ENCODE results near the gene ZFP69. TPM values are rescaled to one million over a fixed set of nuclear protein-coding genes. Genes with fewer than 3 reads are reported as not detected.

The ZFP69 gene
- total and polyA plus RNA-seq, 2 experiments from 2014 or later = 1.3 to 2.3 TPM

- Histone ChIP-seq H3K36me3 (replicated peaks; ENCODE audit: insufficient read depth, low read depth) (no peaks in the 10 kb centered on the region), H4K20me1 (ENCODE audit: insufficient read depth, poor library complexity, severe bottlenecking) (no peaks in the 10 kb centered on the region), H2AFZ (peak overlapping the region; percentile 98), H3K4me2 (peak overlapping the region; percentile 90), H3K27ac (peak overlapping the region; percentile 85), H3K27me3 (no peaks in the 10 kb centered on the region), H3K79me2 (peaks cover 4% of the 10 kb centered on the region), H3K9me2 (replicated peaks; ENCODE audit: insufficient read depth) (no peaks in the 10 kb centered on the region), H3K4me3 (peak overlapping the region; percentile 79), H3K9me3 (ENCODE audit: low read depth) (peaks cover 21% of the 10 kb centered on the region), H3K4me1 (ENCODE audit: insufficient read depth) (no peaks in the 10 kb centered on the region)
- DNase-seq (ENCODE audit: low spot score) = no peak
- 76% methylated on average over 1 of the region's 1 CpG for WGBS (ENCODE audit: low lambda C conversion rate, missing lambda C conversion rate)
- TF ChIP-seq EZH2 (IDR thresholded peaks at IDR 0.05; ENCODE audit: borderline replicate concordance) (no peak), EZH2phosphoT487 (IDR thresholded peaks at IDR 0.05; ENCODE audit: low read depth, severe bottlenecking, unreplicated experiment) (no peak), CTCF (IDR thresholded peaks at IDR 0.05; ENCODE audit: poor library complexity) (no peak)
These were observed 25.9 kb upstream of the ZFP69 start for GRCh38 chr1:40451238-40451585.

- H4K20me1 ChIP-seq (ENCODE audit: insufficient read depth, poor library complexity, severe bottlenecking) = no peaks in the 10 kb centered on the region
- H3K79me2 ChIP-seq = peaks cover 4% of the 10 kb centered on the region
- H3K27ac ChIP-seq = no peak overlapping the region
- H3K9me3 ChIP-seq (ENCODE audit: low read depth) = peaks cover 51% of the 10 kb centered on the region
- no peak for TF ChIP-seq EZH2 (IDR thresholded peaks at IDR 0.05; ENCODE audit: borderline replicate concordance)
- TF ChIP-seq CTCF (IDR thresholded peaks at IDR 0.05; ENCODE audit: poor library complexity) = no peak
- no peak for TF ChIP-seq EZH2phosphoT487 (IDR thresholded peaks at IDR 0.05; ENCODE audit: low read depth, severe bottlenecking, unreplicated experiment)
- H2AFZ ChIP-seq = no peak overlapping the region
- H3K4me3 ChIP-seq = no peak overlapping the region
- no peaks in the 10 kb centered on the region for H3K4me1 ChIP-seq (ENCODE audit: insufficient read depth)
- no peaks in the 10 kb centered on the region for H3K36me3 ChIP-seq (replicated peaks; ENCODE audit: insufficient read depth, low read depth)
- 100% methylated on average over 1 of the region's 1 CpG for WGBS (ENCODE audit: low lambda C conversion rate, missing lambda C conversion rate)
- H3K27me3 ChIP-seq = no peaks in the 10 kb centered on the region
- DNase-seq (ENCODE audit: low spot score) = no peak
- H3K9me2 ChIP-seq (replicated peaks; ENCODE audit: insufficient read depth) = no peaks in the 10 kb centered on the region
- H3K4me2 ChIP-seq = no peak overlapping the region
These were observed 22.2 kb upstream of the ZFP69 start for GRCh38 chr1:40454873-40455272.

- 94% methylated on average over 3 of the region's 3 CpGs for WGBS (ENCODE audit: low lambda C conversion rate, missing lambda C conversion rate)
- TF ChIP-seq CTCF (IDR thresholded peaks at IDR 0.05; ENCODE audit: poor library complexity) = no peak
- peaks cover 75% of the 10 kb centered on the region for H3K9me3 ChIP-seq (ENCODE audit: low read depth)
- H3K4me2 ChIP-seq = no peak overlapping the region
- no peaks in the 10 kb centered on the region for H3K9me2 ChIP-seq (replicated peaks; ENCODE audit: insufficient read depth)
- H3K27me3 ChIP-seq = no peaks in the 10 kb centered on the region
- no peak for DNase-seq (ENCODE audit: low spot score)
- H4K20me1 ChIP-seq (ENCODE audit: insufficient read depth, poor library complexity, severe bottlenecking) = no peaks in the 10 kb centered on the region
- H3K79me2 ChIP-seq = no peaks in the 10 kb centered on the region
- H2AFZ ChIP-seq = no peak overlapping the region
- H3K27ac ChIP-seq = no peak overlapping the region
- no peak overlapping the region for H3K4me3 ChIP-seq
- H3K36me3 ChIP-seq (replicated peaks; ENCODE audit: insufficient read depth, low read depth) = peaks cover 5% of the 10 kb centered on the region
- H3K4me1 ChIP-seq (ENCODE audit: insufficient read depth) = no peaks in the 10 kb centered on the region
These were observed 14.0 kb upstream of the ZFP69 start for GRCh38 chr1:40462956-40463590.

GRCh38 chr1:40469327-40469726 lies 7.8 kb upstream of the ZFP69 start:
- H3K27ac ChIP-seq = no peak overlapping the region
- no peak for TF ChIP-seq EZH2phosphoT487 (IDR thresholded peaks at IDR 0.05; ENCODE audit: low read depth, severe bottlenecking, unreplicated experiment)
- TF ChIP-seq CTCF (IDR thresholded peaks at IDR 0.05; ENCODE audit: poor library complexity) = no peak
- no peak for TF ChIP-seq EZH2 (IDR thresholded peaks at IDR 0.05; ENCODE audit: borderline replicate concordance)
- WGBS (ENCODE audit: low lambda C conversion rate, missing lambda C conversion rate) = 98% methylated on average over 2 of the region's 2 CpGs
- H3K36me3 ChIP-seq (replicated peaks; ENCODE audit: insufficient read depth, low read depth) = no peaks in the 10 kb centered on the region
- H3K9me3 ChIP-seq (ENCODE audit: low read depth) = peaks cover 41% of the 10 kb centered on the region
- H3K9me2 ChIP-seq (replicated peaks; ENCODE audit: insufficient read depth) = no peaks in the 10 kb centered on the region
- no peaks in the 10 kb centered on the region for H4K20me1 ChIP-seq (ENCODE audit: insufficient read depth, poor library complexity, severe bottlenecking)
- H3K79me2 ChIP-seq = no peaks in the 10 kb centered on the region
- H3K4me1 ChIP-seq (ENCODE audit: insufficient read depth) = no peaks in the 10 kb centered on the region
- H3K4me2 ChIP-seq = no peak overlapping the region
- no peak overlapping the region for H3K4me3 ChIP-seq
- DNase-seq (ENCODE audit: low spot score) = no peak
- no peak overlapping the region for H2AFZ ChIP-seq
- H3K27me3 ChIP-seq = no peaks in the 10 kb centered on the region
